Muscle layer of colon (tissue), 2 donors: ENCODE measurements around the gene OMD.

Source experiments
- H3K27ac ChIP-seq: one replicate; pipeline ENCODE4 v1.7.0; 2013; ENCODE audit warnings: low read depth, mild to moderate bottlenecking, low read length, moderate library complexity
- H3K27me3 ChIP-seq, 2 donors: one replicate each; pipeline ENCODE4 v1.7.0; 2013; ENCODE audit warnings: low read length in 2 of 2, mild to moderate bottlenecking in 2 of 2; ENCODE audit not compliant: insufficient read depth in 2 of 2, control insufficient read depth in 1 of 2
- H3K36me3 ChIP-seq: one replicate; pipeline ENCODE4 v1.7.0; 2013; ENCODE audit warnings: mild to moderate bottlenecking, low read length; ENCODE audit not compliant: insufficient read depth
- H3K4me1 ChIP-seq: one replicate; pipeline ENCODE4 v1.7.0; 2013; ENCODE audit warnings: mild to moderate bottlenecking, low read length; ENCODE audit not compliant: insufficient read depth
- H3K4me3 ChIP-seq, 2 donors: one replicate each; pipeline ENCODE4 v1.7.0; 2013; ENCODE audit warnings: low read length in 2 of 2, low read depth in 1 of 2, mild to moderate bottlenecking in 1 of 2, moderate library complexity in 1 of 2
- H3K9ac ChIP-seq: one replicate; pipeline ENCODE4 v1.7.0; 2013; ENCODE audit warnings: low read length
- H3K9me3 ChIP-seq: one replicate; pipeline ENCODE4 v1.7.0; 2013; ENCODE audit warnings: mild to moderate bottlenecking, low read length
- donor health status: abdominal sarcoma.
- donor health status: Adenocarcinoma of cecum.

OMD gene

GRCh38 chr9:92408747-92409478 lies 15.4 kb downstream of the OMD start:
- no peak overlapping the region for H3K4me3 ChIP-seq
- peaks cover 30% of the 10 kb centered on the region for H3K4me1 ChIP-seq
- no peak overlapping the region for H3K9ac ChIP-seq
- H3K27me3 ChIP-seq: no peaks in the 10 kb centered on the region
- H3K9me3 ChIP-seq: no peaks in the 10 kb centered on the region
- no peaks in the 10 kb centered on the region for H3K36me3 ChIP-seq
- no peak overlapping the region for H3K27ac ChIP-seq

GRCh38 chr9:92407818-92408217 lies 16.5 kb downstream of the OMD start:
- Histone ChIP-seq H3K4me3 (no peak overlapping the region), H3K27me3 (no peaks in the 10 kb centered on the region), H3K9me3 (no peaks in the 10 kb centered on the region), H3K9ac (no peak overlapping the region), H3K36me3 (no peaks in the 10 kb centered on the region), H3K27ac (no peak overlapping the region), H3K4me1 (peaks cover 30% of the 10 kb centered on the region)

GRCh38 chr9:92406477-92406876 lies 17.8 kb downstream of the OMD start:
- Histone ChIP-seq H3K4me3 (peak overlapping the region in 1 of 2 donors; percentile 33), H3K9ac (no peak overlapping the region), H3K4me1 (peaks cover 39% of the 10 kb centered on the region), H3K36me3 (no peaks in the 10 kb centered on the region), H3K27me3 (no peaks in the 10 kb centered on the region), H3K27ac (peak overlapping the region; percentile 16), H3K9me3 (no peaks in the 10 kb centered on the region)

GRCh38 chr9:92405818-92406217 lies 18.5 kb downstream of the OMD start:
- H3K36me3 ChIP-seq: no peaks in the 10 kb centered on the region
- H3K4me3 ChIP-seq: peak overlapping the region in 1 of 2 donors; percentile 33
- no peaks in the 10 kb centered on the region for H3K9me3 ChIP-seq
- peak overlapping the region; percentile 16 for H3K27ac ChIP-seq
- peaks cover 42% of the 10 kb centered on the region for H3K4me1 ChIP-seq
- no peak overlapping the region for H3K9ac ChIP-seq
- H3K27me3 ChIP-seq: no peaks in the 10 kb centered on the region

- Histone ChIP-seq H3K27ac (peak within 1 kb of the TSS; percentile 54), H3K4me3 (peak within 1 kb of the TSS in 1 of 2 donors; percentile 39), H3K36me3 (no peaks in the 10 kb centered on the region)
These were observed 20.0 kb downstream of the OMD start, which contains the start of gene OGN for GRCh38 chr9:92404042-92404836. OGN (minus strand) TSS chr9:92404578; CDS start chr9:92403407, 1,171 bp downstream.

GRCh38 chr9:92402826-92403745 lies 21.2 kb downstream of the OMD start:
- H3K9me3 ChIP-seq: no peaks in the 10 kb centered on the region
- peak overlapping the region; percentile 7 for H3K27ac ChIP-seq
- H3K36me3 ChIP-seq: no peaks in the 10 kb centered on the region
- peak overlapping the region; percentile 11 for H3K9ac ChIP-seq
- peak overlapping the region in 1 of 2 donors; percentile 39 for H3K4me3 ChIP-seq
- no peaks in the 10 kb centered on the region for H3K27me3 ChIP-seq
- H3K4me1 ChIP-seq: peaks cover 31% of the 10 kb centered on the region

More at GRCh38 chr9:92404042-92404836, 20.0 kb downstream of the OMD start, which contains the start of gene OGN:
- H3K27me3 ChIP-seq: no peaks in the 10 kb centered on the region
- peak within 1 kb of the TSS; percentile 14 for H3K9ac ChIP-seq
- no peaks in the 10 kb centered on the region for H3K9me3 ChIP-seq
- peaks cover 31% of the 10 kb centered on the region for H3K4me1 ChIP-seq

- Histone ChIP-seq H3K9me3 (no peaks in the 10 kb centered on the region), H3K36me3 (no peaks in the 10 kb centered on the region), H3K27ac (peak overlapping the region; percentile 7), H3K27me3 (no peaks in the 10 kb centered on the region), H3K9ac (no peak overlapping the region), H3K4me1 (peaks cover 31% of the 10 kb centered on the region), H3K4me3 (peak overlapping the region in 1 of 2 donors; percentile 39)
These were observed 21.9 kb downstream of the OMD start for GRCh38 chr9:92402360-92402759.

GRCh38 chr9:92397853-92398252 lies 26.4 kb downstream of the OMD start:
- Histone ChIP-seq H3K27me3 (no peaks in the 10 kb centered on the region), H3K9me3 (no peaks in the 10 kb centered on the region), H3K4me3 (no peak overlapping the region), H3K27ac (peak overlapping the region; percentile 49), H3K4me1 (peaks cover 25% of the 10 kb centered on the region), H3K36me3 (no peaks in the 10 kb centered on the region), H3K9ac (no peak overlapping the region)

GRCh38 chr9:92395617-92396016 lies 28.7 kb downstream of the OMD start:
- Histone ChIP-seq H3K9me3 (no peaks in the 10 kb centered on the region), H3K4me1 (peaks cover 14% of the 10 kb centered on the region), H3K36me3 (no peaks in the 10 kb centered on the region), H3K27me3 (no peaks in the 10 kb centered on the region), H3K27ac (no peak overlapping the region), H3K4me3 (no peak overlapping the region), H3K9ac (no peak overlapping the region)

GRCh38 chr9:92393686-92394085 lies 30.6 kb downstream of the OMD start:
- H3K27ac ChIP-seq: no peak overlapping the region
- peaks cover 25% of the 10 kb centered on the region for H3K4me1 ChIP-seq
- no peaks in the 10 kb centered on the region for H3K36me3 ChIP-seq
- H3K9me3 ChIP-seq: no peaks in the 10 kb centered on the region
- peak overlapping the region in 1 of 2 donors; percentile 7 for H3K4me3 ChIP-seq
- H3K27me3 ChIP-seq: no peaks in the 10 kb centered on the region
- no peak overlapping the region for H3K9ac ChIP-seq

- H3K4me3 ChIP-seq: no peak overlapping the region
- H3K27me3 ChIP-seq: no peaks in the 10 kb centered on the region
- no peaks in the 10 kb centered on the region for H3K36me3 ChIP-seq
- H3K9ac ChIP-seq: no peak overlapping the region
- peaks cover 25% of the 10 kb centered on the region for H3K4me1 ChIP-seq
- no peaks in the 10 kb centered on the region for H3K9me3 ChIP-seq
- H3K27ac ChIP-seq: no peak overlapping the region
These were observed 31.6 kb downstream of the OMD start for GRCh38 chr9:92392690-92393089.
